H9 (cell line): ENCODE measurements around the gene MCF2L2. TPM values are rescaled to one million over a fixed set of nuclear protein-coding genes. Genes with fewer than 3 reads are reported as not detected.

ENCODE experiments used
- DNase-seq: peaks from one replicate; pipeline ENCODE4 v3.0.0-alpha.2; 2017
- H2AFZ ChIP-seq: one replicate; pipeline ENCODE4 v1.6.1; 2013; ENCODE audit warnings: mild to moderate bottlenecking, low read length, control low read depth, moderate library complexity
- H2AK5ac ChIP-seq: 2 replicates; pipeline ENCODE4 v1.6.1; 2013; ENCODE audit warnings: low read length, control low read depth, mixed read lengths; ENCODE audit not compliant: insufficient read length
- H2BK120ac ChIP-seq: one replicate; pipeline ENCODE4 v1.6.1; 2013; ENCODE audit warnings: low read depth, mild to moderate bottlenecking, low read length, control low read depth, inconsistent platforms; ENCODE audit not compliant: poor library complexity, severe bottlenecking
- H2BK12ac ChIP-seq: 2 replicates; pipeline ENCODE4 v1.6.1; 2013; ENCODE audit warnings: low read length, control low read depth, mixed read lengths, low read depth; ENCODE audit not compliant: insufficient read length
- H2BK15ac ChIP-seq: 2 replicates; pipeline ENCODE4 v1.6.1; 2013; ENCODE audit warnings: low read depth, low read length, control low read depth
- H2BK20ac ChIP-seq: one replicate; pipeline ENCODE4 v1.6.1; 2013; ENCODE audit warnings: low read depth, mild to moderate bottlenecking, low read length, control low read depth, inconsistent platforms; ENCODE audit not compliant: poor library complexity, severe bottlenecking
- H2BK5ac ChIP-seq: 2 replicates; pipeline ENCODE4 v1.6.1; 2013; ENCODE audit warnings: low read length, control low read depth, mixed read lengths; ENCODE audit not compliant: insufficient read length
- H3K14ac ChIP-seq: 2 replicates; pipeline ENCODE4 v1.6.1; 2013; ENCODE audit warnings: low read length, control low read depth; ENCODE audit not compliant: insufficient read depth
- H3K18ac ChIP-seq: 2 replicates; pipeline ENCODE4 v1.6.1; 2013; ENCODE audit warnings: low read depth, mild to moderate bottlenecking, mixed read lengths, low read length, control low read depth; ENCODE audit not compliant: insufficient read length
- H3K23ac ChIP-seq: 2 replicates; pipeline ENCODE4 v1.6.1; 2013; ENCODE audit warnings: low read length, control low read depth, mixed read lengths, low read depth; ENCODE audit not compliant: insufficient read length
- H3K23me2 ChIP-seq: 2 replicates; pipeline ENCODE4 v1.6.1; 2013; ENCODE audit warnings: low read depth, mild to moderate bottlenecking, mixed read lengths, low read length, control low read depth; ENCODE audit not compliant: insufficient read length, poor library complexity, severe bottlenecking
- H3K27ac ChIP-seq: 2 replicates; pipeline ENCODE4 v1.5.1; 2013; ENCODE audit warnings: low read length, control low read depth, mixed read lengths, low read depth; ENCODE audit not compliant: insufficient read length
- H3K27me3 ChIP-seq: 2 replicates; pipeline ENCODE4 v1.6.1; 2013; ENCODE audit warnings: low read length, control low read depth, inconsistent platforms; ENCODE audit not compliant: insufficient read depth
- H3K4ac ChIP-seq: 2 replicates; pipeline ENCODE4 v1.6.1; 2013; ENCODE audit warnings: low read depth, mild to moderate bottlenecking, control low read depth, inconsistent platforms, low read length, moderate library complexity
- H3K4me1 ChIP-seq: 2 replicates; pipeline ENCODE4 v1.6.1; 2013; ENCODE audit warnings: low read length, control low read depth, inconsistent platforms; ENCODE audit not compliant: insufficient read depth
- H3K4me2 ChIP-seq: 2 replicates; pipeline ENCODE4 v1.6.1; 2013; ENCODE audit warnings: low read length, control low read depth, mixed read lengths; ENCODE audit not compliant: insufficient read length, insufficient read depth
- H3K56ac ChIP-seq: 2 replicates; pipeline ENCODE4 v1.6.1; 2013; ENCODE audit warnings: low read depth, mild to moderate bottlenecking, mixed read lengths, low read length, control low read depth; ENCODE audit not compliant: insufficient read length
- H3K79me1 ChIP-seq: 2 replicates; pipeline ENCODE4 v1.6.1; 2013; ENCODE audit warnings: low read depth, mild to moderate bottlenecking, moderate library complexity, low read length, control low read depth, inconsistent platforms; ENCODE audit not compliant: insufficient read depth, poor library complexity, severe bottlenecking
- H3K79me2 ChIP-seq: 2 replicates; pipeline ENCODE4 v1.6.1; 2013; ENCODE audit warnings: low read length, control low read depth, inconsistent platforms; ENCODE audit not compliant: insufficient read depth
- H3K9ac ChIP-seq: 2 replicates; pipeline ENCODE4 v1.6.1; 2013; ENCODE audit warnings: low read length, control low read depth, mixed read lengths; ENCODE audit not compliant: insufficient read length; ENCODE audit errors: extremely low read depth
- H3K9me3 ChIP-seq: one replicate; pipeline ENCODE4 v1.6.1; 2013; ENCODE audit warnings: low read depth, low read length, inconsistent platforms; ENCODE audit not compliant: control insufficient read depth
- H3T11ph ChIP-seq: one replicate; pipeline ENCODE4 v1.6.1; 2013; ENCODE audit warnings: mild to moderate bottlenecking, low read length, control low read depth, inconsistent platforms
- H4K20me1 ChIP-seq: one replicate; pipeline ENCODE4 v1.6.1; 2013; ENCODE audit not compliant: control insufficient read depth, insufficient read length, insufficient read depth
- H4K5ac ChIP-seq: 2 replicates; pipeline ENCODE4 v1.6.1; 2013; ENCODE audit warnings: low read depth, mild to moderate bottlenecking, mixed read lengths, low read length, control low read depth; ENCODE audit not compliant: insufficient read length
- H4K8ac ChIP-seq: replicated peaks from 2 replicates; pipeline ENCODE4 v1.6.1; 2013; ENCODE audit warnings: low read length, control low read depth, mixed read lengths, low read depth; ENCODE audit not compliant: insufficient read length
- H4K91ac ChIP-seq: 2 replicates; pipeline ENCODE4 v1.6.1; 2013; ENCODE audit warnings: low read depth, mild to moderate bottlenecking, moderate library complexity, mixed read lengths, low read length, control low read depth; ENCODE audit not compliant: insufficient read length
- H3K27ac Mint-ChIP-seq, 3 experiments: 2 replicates in 2 of 3; 3 replicates in 1 of 3; pipeline ENCODE4 v1.8.0; 2020 to 2021; ENCODE audit warnings: mixed read lengths in 3 of 3, mild to moderate bottlenecking in 1 of 3, moderate library complexity in 1 of 3
- H3K27me3 Mint-ChIP-seq: 2 replicates; pipeline ENCODE4 v1.8.0; 2021; ENCODE audit warnings: low read depth, mild to moderate bottlenecking, moderate library complexity, mixed read lengths
- H3K36me3 Mint-ChIP-seq, 3 experiments: 2 replicates in 2 of 3; 3 replicates in 1 of 3; pipeline ENCODE4 v1.8.0; 2020 to 2021; ENCODE audit warnings: low read depth in 3 of 3, mixed read lengths in 3 of 3; ENCODE audit not compliant: insufficient read depth in 1 of 3
- H3K4me1 Mint-ChIP-seq, 2 experiments: 2 replicates each; pipeline ENCODE4 v1.8.0; 2020; ENCODE audit warnings: mixed read lengths in 2 of 2
- H3K4me3 Mint-ChIP-seq, 2 experiments: 2 replicates in 1 of 2; 3 replicates in 1 of 2; pipeline ENCODE4 v1.8.0; 2020 to 2021; ENCODE audit warnings: mild to moderate bottlenecking in 2 of 2, mixed read lengths in 2 of 2, moderate library complexity in 1 of 2
- H3K9me3 Mint-ChIP-seq, 2 experiments: 2 replicates in 1 of 2; 3 replicates in 1 of 2; pipeline ENCODE4 v1.8.0; 2020; ENCODE audit warnings: mild to moderate bottlenecking in 2 of 2, mixed read lengths in 2 of 2, moderate library complexity in 1 of 2
- WGBS: extraction: QIAGEN DNeasy Blood & Tissue Kit; methylation state at CpG from one replicate; pipeline ENCODE4 v1.1.7; 2013; ENCODE audit warnings: missing lambda C conversion rate, low lambda C conversion rate, mixed read lengths; ENCODE audit not compliant: insufficient read length; ENCODE audit errors: extremely low coverage; 5-methylcytosine and 5-hydroxymethylcytosine counted together
- total RNA-seq: library from RNA; stranded (reverse); gene quantifications from 2 replicates; pipeline ENCODE4 v1.2.1, GENCODE V29; 2021
- TF ChIP-seq, protein P1 (sequence below): fragments of 200-600 bp; sonication (generic); conservative IDR thresholded peaks from 3 replicates; pipeline ENCODE4 v1.8.0; 2021; ENCODE audit warnings: antibody characterized with exemption, mild to moderate bottlenecking

MCF2L2 gene
- total RNA-seq, 1 experiment from 2014 or later = 6.4 TPM

DNA sequence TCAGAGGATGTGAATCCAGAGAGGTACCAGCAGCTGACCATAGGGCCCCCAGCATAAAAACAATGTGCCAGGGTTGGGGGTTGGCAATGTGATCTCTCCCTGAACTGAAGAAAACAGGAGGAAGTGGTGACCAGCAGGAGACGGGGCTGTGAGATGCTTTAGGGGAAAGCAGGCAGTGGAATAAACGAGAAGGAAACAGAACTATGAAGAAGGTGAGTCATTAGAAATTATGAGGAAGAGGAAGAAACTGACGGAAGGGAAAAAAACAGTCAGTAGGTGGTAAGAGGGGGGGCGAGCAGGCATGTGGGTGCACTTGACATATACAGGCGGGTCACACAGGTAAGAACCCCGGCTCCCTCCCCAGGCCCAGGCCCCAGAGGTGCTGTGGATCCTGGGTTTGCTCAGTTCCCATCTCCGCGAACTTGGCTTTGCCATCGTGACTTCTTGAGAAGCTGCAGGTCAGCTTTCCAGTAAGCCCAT lies 217.5 kb downstream of the MCF2L2 start:
- Histone ChIP-seq H3K27me3 (no peaks in the 10 kb centered on the region), H3K79me1 (no peaks in the 10 kb centered on the region), H4K5ac (no peak overlapping the region), H2BK20ac (no peak overlapping the region), H4K20me1 (no peaks in the 10 kb centered on the region), H2BK12ac (no peak overlapping the region), H3K4me2 (no peak overlapping the region), H3K56ac (no peak overlapping the region), H2BK5ac (no peak overlapping the region), H3K23me2 (no peaks in the 10 kb centered on the region), H3K18ac (no peak overlapping the region), H4K8ac (no peak overlapping the region), H3K9ac (no peak overlapping the region), H2BK120ac (no peak overlapping the region), H3K79me2 (no peaks in the 10 kb centered on the region), H4K91ac (no peak overlapping the region), H3K9me3 (no peaks in the 10 kb centered on the region), H2BK15ac (no peak overlapping the region), H3K4me1 (0 out of 2 replicates have a peak, but pooled peaks cover 3% of the 10 kb centered on the region), H3K4ac (no peak overlapping the region), H3K23ac (no peak overlapping the region), H3K27ac (no peak overlapping the region), H2AK5ac (no peak overlapping the region), H3K14ac (no peak overlapping the region; the same call in 1 of the 2 replicates), H3T11ph (no peak overlapping the region), H2AFZ (no peak overlapping the region)
- Mint-ChIP-seq H3K9me3 (peaks cover 0 to 7% of the 10 kb centered on the region in 2 experiments; a peak in 3 of 5 replicates), H3K4me1 (peaks cover 3 to 7% of the 10 kb centered on the region in 2 experiments), H3K4me3 (no peak overlapping the region), H3K36me3 (peaks cover 0 to 6% (median 2%) of the 10 kb centered on the region in 3 experiments; a peak in 3 of 7 replicates), H3K27ac (no peak overlapping the region), H3K27me3 (no peaks in the 10 kb centered on the region)
- DNase-seq = no peak
- TF ChIP-seq, protein P1, sequence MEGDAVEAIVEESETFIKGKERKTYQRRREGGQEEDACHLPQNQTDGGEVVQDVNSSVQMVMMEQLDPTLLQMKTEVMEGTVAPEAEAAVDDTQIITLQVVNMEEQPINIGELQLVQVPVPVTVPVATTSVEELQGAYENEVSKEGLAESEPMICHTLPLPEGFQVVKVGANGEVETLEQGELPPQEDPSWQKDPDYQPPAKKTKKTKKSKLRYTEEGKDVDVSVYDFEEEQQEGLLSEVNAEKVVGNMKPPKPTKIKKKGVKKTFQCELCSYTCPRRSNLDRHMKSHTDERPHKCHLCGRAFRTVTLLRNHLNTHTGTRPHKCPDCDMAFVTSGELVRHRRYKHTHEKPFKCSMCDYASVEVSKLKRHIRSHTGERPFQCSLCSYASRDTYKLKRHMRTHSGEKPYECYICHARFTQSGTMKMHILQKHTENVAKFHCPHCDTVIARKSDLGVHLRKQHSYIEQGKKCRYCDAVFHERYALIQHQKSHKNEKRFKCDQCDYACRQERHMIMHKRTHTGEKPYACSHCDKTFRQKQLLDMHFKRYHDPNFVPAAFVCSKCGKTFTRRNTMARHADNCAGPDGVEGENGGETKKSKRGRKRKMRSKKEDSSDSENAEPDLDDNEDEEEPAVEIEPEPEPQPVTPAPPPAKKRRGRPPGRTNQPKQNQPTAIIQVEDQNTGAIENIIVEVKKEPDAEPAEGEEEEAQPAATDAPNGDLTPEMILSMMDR = no peak
- no CpG with 5 or more reads among the region's 9 CpGs for WGBS
